Hepatocyte (in vitro differentiated cells): ENCODE data around the gene MGAT5. TPM values are rescaled to one million over a fixed set of nuclear protein-coding genes. Genes with fewer than 3 reads are reported as not detected.

ENCODE experiments used
- DNase-seq: peaks from one replicate; pipeline ENCODE4 v3.0.0-alpha.2; 2016; ENCODE audit warnings: low spot score
- H2AFZ ChIP-seq: fragments of 200-600 bp; sonication (generic); 2 replicates; pipeline ENCODE4 v1.6.0; 2016; ENCODE audit warnings: antibody characterized with exemption, mild to moderate bottlenecking
- H3K27ac ChIP-seq: fragments of 200-600 bp; sonication (generic); 2 replicates; pipeline ENCODE4 v1.5.1; 2016; ENCODE audit warnings: mild to moderate bottlenecking
- H3K27me3 ChIP-seq: fragments of 200-600 bp; sonication (generic); 2 replicates; pipeline ENCODE4 v1.6.1; 2016
- H3K36me3 ChIP-seq: fragments of 200-600 bp; sonication (generic); replicated peaks from 2 replicates; pipeline ENCODE4 v1.5.1; 2016; ENCODE audit warnings: low read depth; ENCODE audit not compliant: insufficient read depth
- H3K4me1 ChIP-seq: fragments of 200-600 bp; sonication (generic); 2 replicates; pipeline ENCODE4 v1.5.1; 2016; ENCODE audit warnings: mild to moderate bottlenecking, moderate library complexity; ENCODE audit not compliant: insufficient read depth
- H3K4me2 ChIP-seq: fragments of 200-600 bp; sonication (generic); 2 replicates; pipeline ENCODE4 v1.6.0; 2016
- H3K4me3 ChIP-seq: fragments of 200-600 bp; sonication (generic); 2 replicates; pipeline ENCODE4 v1.5.1; 2016; ENCODE audit warnings: mild to moderate bottlenecking
- H3K79me2 ChIP-seq: fragments of 200-600 bp; sonication (generic); 2 replicates; pipeline ENCODE4 v1.6.0; 2017; ENCODE audit warnings: mild to moderate bottlenecking
- H3K9me2 ChIP-seq: fragments of 200-600 bp; sonication (generic); replicated peaks from 2 replicates; pipeline ENCODE4 v1.6.0; 2017; ENCODE audit warnings: mild to moderate bottlenecking; ENCODE audit not compliant: insufficient read depth
- H3K9me3 ChIP-seq: fragments of 200-600 bp; sonication (generic); 2 replicates; pipeline ENCODE4 v1.5.1; 2016; ENCODE audit warnings: low read depth, mild to moderate bottlenecking
- H4K20me1 ChIP-seq: fragments of 200-600 bp; sonication (generic); 2 replicates; pipeline ENCODE4 v1.6.0; 2016; ENCODE audit warnings: mild to moderate bottlenecking; ENCODE audit not compliant: insufficient read depth, poor library complexity, severe bottlenecking
- CTCF ChIP-seq: fragments of 200-600 bp; sonication (generic); IDR thresholded peaks from 2 replicates; pipeline ENCODE4 v1.5.1; 2016; ENCODE audit warnings: antibody characterized with exemption, mild to moderate bottlenecking; ENCODE audit not compliant: poor library complexity
- EZH2 ChIP-seq: fragments of 200-600 bp; sonication (generic); IDR thresholded peaks from 2 replicates; pipeline ENCODE4 v1.6.1; 2016; ENCODE audit warnings: antibody characterized with exemption, mild to moderate bottlenecking, borderline replicate concordance
- EZH2phosphoT487 ChIP-seq: fragments of 200-600 bp; sonication (generic); IDR thresholded peaks from one replicate; pipeline ENCODE4 v1.6.1; 2018; ENCODE audit warnings: antibody characterized with exemption, mild to moderate bottlenecking, low read depth, moderate library complexity; ENCODE audit not compliant: unreplicated experiment, severe bottlenecking
- WGBS: methylation state at CpG from one replicate; pipeline ENCODE4 v1.1.6; 2016; ENCODE audit warnings: low lambda C conversion rate; ENCODE audit errors: missing lambda C conversion rate; 5-methylcytosine and 5-hydroxymethylcytosine counted together
- polyA plus RNA-seq: library from polyadenylated mRNA; unstranded; fragments of >200 nt; fragmentation: Nextera tagmentation; extraction: Ambion mirVana; gene quantifications from 2 replicates; pipeline ENCODE4 v1.2.1, GENCODE V29; 2016
- total RNA-seq: library from RNA; depleted of rRNA; stranded (reverse); fragments of >200 nt; gene quantifications from 2 replicates; pipeline ENCODE4 v1.2.3, GENCODE V29; 2014

MGAT5 gene
- total and polyA plus RNA-seq, 2 experiments from 2014 or later: 9.1 to 30.2 TPM

GRCh38 chr2:134417968-134418582 lies 164.2 kb downstream of the MGAT5 start:
- Histone ChIP-seq H3K79me2 (no peaks in the 10 kb centered on the region), H3K9me3 (no peaks in the 10 kb centered on the region), H3K9me2 (no peaks in the 10 kb centered on the region), H3K27me3 (no peaks in the 10 kb centered on the region), H2AFZ (no peak overlapping the region), H3K4me3 (no peak overlapping the region), H3K4me2 (no peak overlapping the region), H3K27ac (no peak overlapping the region), H3K36me3 (no peaks in the 10 kb centered on the region), H4K20me1 (no peaks in the 10 kb centered on the region), H3K4me1 (no peaks in the 10 kb centered on the region)
- 89% methylated on average over 5 of the region's 5 CpGs for WGBS
- no peak for TF ChIP-seq CTCF
- TF ChIP-seq EZH2: no peak
- no peak for TF ChIP-seq EZH2phosphoT487
- no peak for DNase-seq

GRCh38 chr2:134420259-134420658 lies 166.4 kb downstream of the MGAT5 start:
- TF ChIP-seq EZH2: no peak
- TF ChIP-seq EZH2phosphoT487: no peak
- no peak for TF ChIP-seq CTCF
- Histone ChIP-seq H3K4me1 (no peaks in the 10 kb centered on the region), H3K4me2 (no peak overlapping the region), H4K20me1 (no peaks in the 10 kb centered on the region), H3K27ac (no peak overlapping the region), H3K79me2 (no peaks in the 10 kb centered on the region), H3K9me2 (no peaks in the 10 kb centered on the region), H3K4me3 (no peak overlapping the region), H3K36me3 (no peaks in the 10 kb centered on the region), H2AFZ (no peak overlapping the region), H3K9me3 (no peaks in the 10 kb centered on the region), H3K27me3 (no peaks in the 10 kb centered on the region)
- 81% methylated on average over 7 of the region's 7 CpGs for WGBS
- DNase-seq: no peak

- Histone ChIP-seq H3K9me2 (no peaks in the 10 kb centered on the region), H3K79me2 (no peaks in the 10 kb centered on the region), H3K27ac (no peak overlapping the region), H2AFZ (no peak overlapping the region), H3K4me1 (no peaks in the 10 kb centered on the region), H4K20me1 (no peaks in the 10 kb centered on the region), H3K4me3 (no peak overlapping the region), H3K27me3 (no peaks in the 10 kb centered on the region), H3K36me3 (no peaks in the 10 kb centered on the region), H3K4me2 (no peak overlapping the region), H3K9me3 (no peaks in the 10 kb centered on the region)
- 69% methylated on average over 3 of the region's 3 CpGs for WGBS
- DNase-seq: no peak
- no peak for TF ChIP-seq EZH2phosphoT487
- no peak for TF ChIP-seq CTCF
- no peak for TF ChIP-seq EZH2
These were observed 167.0 kb downstream of the MGAT5 start for GRCh38 chr2:134420920-134421319.
